GM18526 (cell line): ENCODE data around the gene ZNF778.

Source experiments
- POLR2A ChIP-seq: IDR thresholded peaks from 3 replicates; pipeline ENCODE4 v1.6.1; 2011; ENCODE audit not compliant: insufficient read length; ENCODE audit errors: extremely low read depth

ZNF778 gene

DNA sequence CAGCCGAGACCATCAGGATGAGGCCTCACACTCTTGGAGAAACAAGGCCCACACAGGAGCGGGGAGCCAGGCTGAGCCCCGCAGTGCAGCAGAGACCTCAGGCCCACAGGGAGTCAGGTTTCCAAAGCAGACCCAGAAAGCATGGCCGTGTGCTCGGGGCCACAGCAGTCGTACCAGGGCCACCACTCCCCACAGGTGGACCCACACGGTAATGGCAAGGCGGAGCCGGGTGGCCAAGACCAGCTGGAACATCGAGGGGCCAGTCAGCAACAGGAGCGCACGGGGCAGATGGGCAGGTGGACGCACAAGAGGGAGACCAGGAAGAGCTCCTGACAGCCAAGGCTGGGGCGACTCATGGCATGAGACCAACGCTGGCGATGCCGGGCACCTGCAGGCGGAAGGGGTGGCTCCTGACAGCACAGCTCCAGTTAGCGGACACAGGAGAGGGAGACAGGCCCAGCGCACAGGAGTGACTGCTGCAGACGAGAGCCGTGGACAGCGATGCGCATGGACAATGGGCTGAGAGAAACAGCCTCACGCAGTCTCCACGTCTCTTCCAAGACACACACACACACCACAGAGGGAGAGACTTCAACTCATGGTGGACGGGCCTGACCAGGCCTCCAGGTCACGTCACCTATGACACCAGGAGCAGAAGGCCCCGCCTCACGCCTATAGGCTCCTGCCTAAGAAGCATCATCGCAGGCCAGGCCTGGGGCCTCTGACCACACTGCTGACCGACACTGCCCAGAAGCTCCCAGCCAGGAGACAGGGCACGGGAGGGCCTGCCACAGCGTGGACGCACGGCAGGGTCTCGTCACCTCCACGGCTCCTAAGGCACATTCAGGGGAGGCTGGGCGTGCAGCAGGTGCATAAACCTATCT, 58.6 kb downstream of the ZNF778 start:
- TF ChIP-seq POLR2A = no peak

GRCh38 chr16:89277049-89277448, 59.5 kb downstream of the ZNF778 start:
- no peak for TF ChIP-seq POLR2A

GRCh38 chr16:89277641-89278341, 60.3 kb downstream of the ZNF778 start:
- TF ChIP-seq POLR2A = no peak

DNA sequence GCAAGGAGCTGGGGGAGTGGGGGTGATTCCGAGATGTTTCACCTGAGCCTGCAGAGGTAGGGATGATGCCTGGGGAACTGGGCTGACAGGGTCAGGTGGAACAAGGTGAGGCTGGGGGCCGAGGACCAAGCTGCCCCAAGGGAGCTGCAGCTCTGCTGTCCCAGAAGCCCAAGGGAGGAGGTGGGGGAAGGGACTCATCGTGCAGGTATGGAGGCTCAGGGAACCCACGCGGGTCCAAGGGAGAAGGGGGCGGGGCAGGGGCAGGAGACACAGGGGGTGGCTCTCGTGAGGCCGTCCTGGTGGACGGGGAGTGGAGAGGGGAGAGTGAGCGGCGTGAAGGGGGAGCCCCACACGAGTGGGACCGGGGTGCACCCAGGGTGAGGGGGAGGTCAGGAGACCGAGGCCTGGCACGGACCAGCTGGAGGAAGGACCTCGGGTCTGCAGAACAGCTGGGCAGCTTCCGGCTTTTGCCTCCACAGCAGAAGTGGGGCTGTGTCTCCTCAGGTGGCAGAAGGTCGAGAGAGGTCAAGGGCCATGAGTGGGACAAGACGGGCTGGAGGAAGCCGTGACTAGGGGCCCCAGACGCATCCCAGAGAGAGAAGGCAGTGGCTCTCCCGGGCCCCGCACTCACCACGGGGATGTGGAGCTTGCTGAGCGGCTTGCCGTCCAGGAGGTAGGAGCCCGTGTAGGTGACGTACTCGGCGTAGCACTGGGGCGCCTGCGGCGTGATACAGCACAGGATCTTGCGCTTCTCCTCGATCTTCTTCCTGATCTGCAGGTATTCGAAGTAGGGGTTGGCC, 61.1 kb downstream of the ZNF778 start:
- TF ChIP-seq POLR2A = no peak

DNA sequence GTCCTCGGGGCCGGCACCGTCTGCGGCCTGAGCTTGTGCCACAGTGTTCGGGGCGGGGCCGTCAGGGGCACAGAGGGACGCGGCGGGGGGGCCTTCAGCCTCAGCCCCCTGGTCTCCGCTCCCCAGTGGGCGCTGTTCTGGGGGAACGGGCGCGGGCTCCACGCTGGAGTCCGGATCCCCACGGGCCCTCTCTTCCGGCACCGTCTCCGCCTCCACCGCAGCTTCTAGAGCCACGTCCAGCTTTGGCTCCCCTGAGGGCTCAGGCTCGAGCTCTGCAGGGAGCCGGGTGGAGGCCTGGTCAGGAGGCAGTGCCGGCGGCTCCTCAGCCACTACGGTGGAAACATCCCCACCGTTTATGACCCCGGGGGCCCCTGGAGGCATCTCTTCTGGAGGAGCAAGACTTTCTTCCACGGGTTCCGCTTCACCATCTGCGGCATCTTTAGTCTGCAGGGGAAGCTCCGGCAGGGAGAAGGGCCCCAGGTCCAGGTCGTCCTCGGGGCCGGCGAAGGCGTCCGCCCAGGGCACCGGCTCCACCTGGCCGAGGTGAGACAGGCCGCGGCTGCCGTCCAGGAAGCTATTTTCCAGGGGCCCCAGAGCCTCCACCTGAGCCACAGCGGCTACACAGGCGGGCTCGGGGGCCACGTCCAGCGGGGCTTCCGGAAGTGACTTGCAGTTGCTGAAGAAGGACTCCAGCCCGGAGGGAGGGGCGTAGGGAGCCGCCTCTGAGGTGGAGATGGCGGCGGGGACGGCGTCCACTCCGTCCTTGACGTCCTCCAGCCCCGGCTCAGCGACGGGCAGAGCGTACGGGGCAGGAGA, 62.4 kb downstream of the ZNF778 start:
- TF ChIP-seq POLR2A = no peak

DNA sequence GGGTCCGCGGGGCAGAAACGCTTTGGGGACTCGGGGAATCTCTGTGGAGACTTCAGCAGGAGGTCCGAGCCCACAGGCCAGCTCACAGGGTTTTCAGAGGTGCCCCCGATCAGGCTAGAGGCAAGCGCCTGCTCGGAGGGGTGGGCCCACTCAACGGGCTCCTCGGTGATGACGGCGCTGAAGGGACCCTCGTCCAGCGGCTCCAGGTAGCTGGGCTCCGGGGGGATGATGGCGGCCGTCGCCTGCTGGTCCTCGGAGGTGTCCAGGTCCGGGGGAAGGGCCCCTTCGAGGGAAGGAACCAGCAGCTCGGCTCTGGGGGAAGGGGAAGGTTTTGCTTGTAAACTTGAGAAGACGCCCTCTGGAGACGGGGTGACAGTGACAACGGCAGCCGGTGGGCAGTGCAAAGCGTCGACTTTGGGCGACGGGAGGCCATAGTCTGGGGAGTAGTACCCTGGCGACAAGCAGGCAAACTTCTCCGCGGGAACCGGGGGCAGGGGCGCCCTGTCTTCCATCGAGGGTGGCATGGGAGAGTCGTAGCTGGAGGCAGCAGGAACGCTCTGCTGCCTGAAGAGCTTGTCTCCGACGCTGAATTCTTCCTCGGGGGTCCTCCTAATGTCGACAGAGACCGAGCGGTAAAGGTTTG, 63.2 kb downstream of the ZNF778 start:
- no peak for TF ChIP-seq POLR2A

DNA sequence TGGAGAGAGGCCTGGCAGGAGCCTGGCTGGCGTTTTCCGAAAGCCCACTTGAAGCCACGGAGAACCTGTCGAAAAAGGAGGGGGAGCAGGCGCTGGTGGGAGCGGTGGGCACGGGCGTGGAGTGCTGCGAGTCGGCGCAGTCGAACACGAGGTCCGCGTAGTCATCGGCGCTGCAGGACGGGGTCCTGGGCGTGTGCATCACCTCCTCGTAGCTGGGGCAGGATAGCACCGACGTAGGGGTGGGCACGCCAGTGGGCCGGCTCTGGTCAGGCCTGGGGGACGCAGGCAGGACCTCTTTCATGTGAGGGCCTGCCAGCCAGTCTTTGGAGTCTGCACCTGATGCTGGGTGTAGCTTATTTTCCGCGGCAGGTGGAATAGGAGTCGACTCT, 63.7 kb downstream of the ZNF778 start:
- TF ChIP-seq POLR2A = no peak

DNA sequence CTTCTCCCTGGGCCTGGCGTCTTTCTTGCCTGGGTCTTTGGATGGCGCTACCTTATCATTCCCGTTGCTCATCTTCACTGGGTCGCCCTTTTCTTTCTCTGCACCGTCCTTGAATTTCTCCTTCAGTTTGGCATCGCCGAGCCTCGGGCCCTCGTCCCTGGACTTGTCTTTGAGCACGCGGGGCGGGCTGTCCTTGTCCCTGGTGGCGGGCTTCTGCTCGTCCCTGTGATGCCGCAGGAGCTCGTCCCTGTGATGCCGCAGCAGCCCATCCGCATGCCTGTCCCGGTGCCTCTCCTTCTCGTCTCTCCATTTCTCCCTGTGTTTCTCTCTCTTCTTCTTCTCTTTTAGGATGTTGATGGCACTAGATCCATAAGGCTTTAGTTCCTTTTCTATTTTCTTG, 64.3 kb downstream of the ZNF778 start:
- TF ChIP-seq POLR2A = no peak

- TF ChIP-seq POLR2A = no peak
These were observed 65.0 kb downstream of the ZNF778 start for GRCh38 chr16:89282523-89282922.

- no peak for TF ChIP-seq POLR2A
These were observed 65.9 kb downstream of the ZNF778 start for GRCh38 chr16:89283449-89283848.

DNA sequence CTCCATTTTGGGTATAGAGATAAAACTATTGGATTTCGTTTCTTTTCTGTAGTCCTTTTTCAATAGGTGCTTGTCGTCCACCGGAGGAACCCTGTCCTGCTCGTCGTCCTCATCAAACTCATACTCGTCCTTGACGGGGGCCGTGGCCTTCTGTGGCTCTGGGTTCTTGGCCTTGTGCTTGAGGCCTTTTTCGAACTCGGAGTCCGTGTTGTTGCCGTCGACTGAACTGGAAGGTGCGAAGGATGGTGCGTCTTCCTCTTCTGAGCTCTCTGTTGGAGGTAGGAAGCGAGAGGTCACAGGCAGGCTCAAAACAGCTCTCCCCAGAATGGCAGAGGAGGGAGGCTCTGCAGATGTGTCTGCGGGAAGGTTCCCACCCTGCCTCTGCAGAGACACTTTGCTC, 67.9 kb downstream of the ZNF778 start:
- TF ChIP-seq POLR2A = no peak

DNA sequence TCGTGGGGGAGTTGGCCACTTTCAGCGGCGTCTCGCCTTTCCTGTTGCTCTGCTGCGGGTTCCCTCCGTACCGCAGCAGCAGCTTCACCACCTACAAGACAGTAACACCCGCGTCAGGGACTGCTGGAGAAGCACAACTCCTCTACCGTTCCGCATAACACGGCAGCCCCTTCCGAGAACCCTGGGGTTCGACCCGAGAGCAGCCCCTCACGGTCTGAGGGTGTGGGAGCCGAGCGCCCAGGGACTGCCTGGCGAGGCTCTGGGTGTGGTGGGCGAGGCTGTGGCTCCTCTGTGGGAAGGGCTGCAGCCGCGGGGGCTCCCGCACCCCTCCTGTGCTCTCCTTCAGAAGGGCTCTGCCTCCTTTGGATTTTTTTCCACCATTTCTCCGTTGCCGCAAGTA, 68.6 kb downstream of the ZNF778 start:
- TF ChIP-seq POLR2A = no peak
